ENCODE data around the gene EIF4B. TPM values are rescaled to one million over a fixed set of nuclear protein-coding genes. Genes with fewer than 3 reads are reported as not detected.
A peak's percentile ranks its signal among the peaks of the same experiment; 100 is the strongest.

Gene EIF4B
- total and polyA plus RNA-seq, 2 of the 13 experiments (the other 11 are each of a cell fraction or from before 2014, with no cell fraction given), result 416 to 548 TPM

DNA sequence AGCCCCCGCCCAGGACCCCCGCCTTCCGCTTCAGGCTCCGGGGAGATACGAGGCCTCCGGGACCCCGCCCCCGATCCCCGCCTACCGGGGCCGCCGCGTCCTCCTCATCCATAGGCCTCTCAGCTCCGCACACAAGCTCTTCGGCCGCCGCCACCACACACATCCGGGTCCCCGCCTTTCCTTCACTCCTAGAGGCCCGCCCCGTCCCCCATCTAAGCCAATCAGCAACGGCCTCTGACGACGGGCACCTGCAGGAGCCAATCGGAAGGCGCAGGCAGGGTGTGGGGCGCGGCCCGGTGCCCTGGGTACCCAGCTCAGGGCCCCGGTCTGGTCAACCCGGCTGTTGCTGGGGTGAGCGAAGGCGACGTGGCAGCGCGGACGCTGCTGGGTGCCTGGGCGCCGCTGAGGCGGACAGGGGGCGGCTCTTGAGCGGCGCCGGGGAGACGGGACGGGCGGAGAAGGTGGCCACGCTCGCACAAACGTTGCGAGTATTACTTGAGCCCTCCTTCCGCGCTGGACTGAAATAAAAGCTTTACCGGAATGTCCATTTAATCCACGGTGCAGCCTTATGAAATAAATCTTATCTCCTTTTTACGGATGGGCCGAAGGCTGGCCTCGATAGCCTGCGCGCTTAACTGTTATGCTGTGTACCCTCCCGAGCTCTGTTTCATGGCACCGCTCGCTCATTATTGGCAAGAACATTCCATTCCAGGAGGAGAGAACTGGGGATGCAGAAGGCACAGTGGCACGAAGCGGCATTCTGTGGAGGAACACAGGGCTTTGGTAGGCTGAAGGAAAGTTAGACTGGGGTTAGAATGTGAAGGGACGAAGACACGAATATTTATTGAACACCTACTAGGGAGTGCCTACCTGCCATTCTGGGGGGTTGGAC lies 73.2 kb downstream of the EIF4B start, which contains the start of gene SPRYD3 (continued):
- TF ChIP-seq, protein P1, sequence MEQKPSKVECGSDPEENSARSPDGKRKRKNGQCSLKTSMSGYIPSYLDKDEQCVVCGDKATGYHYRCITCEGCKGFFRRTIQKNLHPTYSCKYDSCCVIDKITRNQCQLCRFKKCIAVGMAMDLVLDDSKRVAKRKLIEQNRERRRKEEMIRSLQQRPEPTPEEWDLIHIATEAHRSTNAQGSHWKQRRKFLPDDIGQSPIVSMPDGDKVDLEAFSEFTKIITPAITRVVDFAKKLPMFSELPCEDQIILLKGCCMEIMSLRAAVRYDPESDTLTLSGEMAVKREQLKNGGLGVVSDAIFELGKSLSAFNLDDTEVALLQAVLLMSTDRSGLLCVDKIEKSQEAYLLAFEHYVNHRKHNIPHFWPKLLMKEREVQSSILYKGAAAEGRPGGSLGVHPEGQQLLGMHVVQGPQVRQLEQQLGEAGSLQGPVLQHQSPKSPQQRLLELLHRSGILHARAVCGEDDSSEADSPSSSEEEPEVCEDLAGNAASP (CRISPR knock-in tag; IDR thresholded peaks at IDR 0.05; ENCODE audit: borderline replicate concordance), result peak; percentile 46; the same call in 1 of the 2 replicates
- TF ChIP-seq TCF12 (IDR thresholded peaks at IDR 0.05) (no peak), TCF12 (CRISPR knock-in tag; IDR thresholded peaks at IDR 0.05) (no peak; the same call in 1 of the 2 replicates), ZNF557 (CRISPR knock-in tag; IDR thresholded peaks at IDR 0.05) (peak; percentile 78; the same call in 1 of the 2 replicates), ZNF605 (CRISPR knock-in tag; IDR thresholded peaks at IDR 0.05) (peak; percentile 35; the same call in 1 of the 2 replicates), ZFY (CRISPR knock-in tag; IDR thresholded peaks at IDR 0.05) (peak; percentile 82), ZNF331 (CRISPR knock-in tag; IDR thresholded peaks at IDR 0.05) (peak; percentile 25), CEBPB (IDR thresholded peaks at IDR 0.05; ENCODE audit: borderline replicate concordance, low read depth, low read length) (no peak), ZNF143 (CRISPR knock-in tag; IDR thresholded peaks at IDR 0.05) (no peak), HDAC6 (IDR thresholded peaks at IDR 0.05; ENCODE audit: low read depth, low read length) (no peak), ZNF616 (CRISPR knock-in tag; IDR thresholded peaks at IDR 0.05; ENCODE audit: low read depth) (no peak), ZNF10 (CRISPR knock-in tag; IDR thresholded peaks at IDR 0.05; ENCODE audit: borderline replicate concordance, low read depth) (no peak), NRL (CRISPR knock-in tag; IDR thresholded peaks at IDR 0.05; ENCODE audit: borderline replicate concordance) (0 out of 2 replicates have a peak, but pooled peaks have one; percentile 9), KDM6A (CRISPR knock-in tag; IDR thresholded peaks at IDR 0.05; ENCODE audit: low read depth) (no peak), MEIS2 (CRISPR knock-in tag; IDR thresholded peaks at IDR 0.05) (peak; percentile 59; the same call in 1 of the 2 replicates), ZFP1 (CRISPR knock-in tag; IDR thresholded peaks at IDR 0.05) (peak; percentile 69; the same call in 1 of the 2 replicates)
- TF ChIP-seq, protein P2, sequence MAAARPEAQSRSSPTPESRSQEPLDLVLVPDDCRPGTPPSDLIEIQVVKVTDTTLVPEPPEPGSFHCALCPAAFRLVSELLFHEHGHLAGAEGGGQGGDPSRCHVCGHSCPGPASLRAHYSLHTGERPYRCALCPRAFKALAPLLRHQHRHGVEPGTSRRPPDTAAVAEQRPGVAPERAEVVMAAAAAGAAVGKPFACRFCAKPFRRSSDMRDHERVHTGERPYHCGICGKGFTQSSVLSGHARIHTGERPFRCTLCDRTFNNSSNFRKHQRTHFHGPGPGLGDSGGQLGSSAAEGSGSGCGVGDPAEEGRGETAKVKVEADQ (CRISPR knock-in tag; IDR thresholded peaks at IDR 0.05; ENCODE audit: borderline replicate concordance), result no peak
- TF ChIP-seq, protein P3, sequence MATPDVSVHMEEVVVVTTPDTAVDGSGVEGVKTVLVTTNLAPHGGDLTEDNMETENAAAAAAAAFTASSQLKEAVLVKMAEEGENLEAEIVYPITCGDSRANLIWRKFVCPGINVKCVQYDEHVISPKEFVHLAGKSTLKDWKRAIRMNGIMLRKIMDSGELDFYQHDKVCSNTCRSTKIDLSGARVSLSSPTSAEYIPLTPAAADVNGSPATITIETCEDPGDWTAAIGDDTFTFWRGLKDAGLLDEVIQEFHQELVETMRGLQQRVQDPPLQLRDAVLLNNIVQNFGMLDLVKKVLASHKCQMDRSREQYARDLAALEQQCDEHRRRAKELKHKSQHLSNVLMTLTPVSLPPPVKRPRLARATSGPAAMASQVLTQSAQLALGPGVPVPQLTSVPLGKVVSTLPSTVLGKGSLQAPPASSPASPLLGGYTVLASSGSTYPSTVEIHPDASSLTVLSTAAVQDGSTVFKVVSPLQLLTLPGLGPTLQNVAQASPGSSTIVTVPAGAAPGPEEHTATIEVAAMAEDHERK (CRISPR knock-in tag; IDR thresholded peaks at IDR 0.05; ENCODE audit: low read depth), result no peak
- TF ChIP-seq, protein P4, sequence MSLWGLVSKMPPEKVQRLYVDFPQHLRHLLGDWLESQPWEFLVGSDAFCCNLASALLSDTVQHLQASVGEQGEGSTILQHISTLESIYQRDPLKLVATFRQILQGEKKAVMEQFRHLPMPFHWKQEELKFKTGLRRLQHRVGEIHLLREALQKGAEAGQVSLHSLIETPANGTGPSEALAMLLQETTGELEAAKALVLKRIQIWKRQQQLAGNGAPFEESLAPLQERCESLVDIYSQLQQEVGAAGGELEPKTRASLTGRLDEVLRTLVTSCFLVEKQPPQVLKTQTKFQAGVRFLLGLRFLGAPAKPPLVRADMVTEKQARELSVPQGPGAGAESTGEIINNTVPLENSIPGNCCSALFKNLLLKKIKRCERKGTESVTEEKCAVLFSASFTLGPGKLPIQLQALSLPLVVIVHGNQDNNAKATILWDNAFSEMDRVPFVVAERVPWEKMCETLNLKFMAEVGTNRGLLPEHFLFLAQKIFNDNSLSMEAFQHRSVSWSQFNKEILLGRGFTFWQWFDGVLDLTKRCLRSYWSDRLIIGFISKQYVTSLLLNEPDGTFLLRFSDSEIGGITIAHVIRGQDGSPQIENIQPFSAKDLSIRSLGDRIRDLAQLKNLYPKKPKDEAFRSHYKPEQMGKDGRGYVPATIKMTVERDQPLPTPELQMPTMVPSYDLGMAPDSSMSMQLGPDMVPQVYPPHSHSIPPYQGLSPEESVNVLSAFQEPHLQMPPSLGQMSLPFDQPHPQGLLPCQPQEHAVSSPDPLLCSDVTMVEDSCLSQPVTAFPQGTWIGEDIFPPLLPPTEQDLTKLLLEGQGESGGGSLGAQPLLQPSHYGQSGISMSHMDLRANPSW (CRISPR knock-in tag; IDR thresholded peaks at IDR 0.05; ENCODE audit: borderline replicate concordance), result peak; percentile 63; the same call in 1 of the 2 replicates
- TF ChIP-seq, protein P5, sequence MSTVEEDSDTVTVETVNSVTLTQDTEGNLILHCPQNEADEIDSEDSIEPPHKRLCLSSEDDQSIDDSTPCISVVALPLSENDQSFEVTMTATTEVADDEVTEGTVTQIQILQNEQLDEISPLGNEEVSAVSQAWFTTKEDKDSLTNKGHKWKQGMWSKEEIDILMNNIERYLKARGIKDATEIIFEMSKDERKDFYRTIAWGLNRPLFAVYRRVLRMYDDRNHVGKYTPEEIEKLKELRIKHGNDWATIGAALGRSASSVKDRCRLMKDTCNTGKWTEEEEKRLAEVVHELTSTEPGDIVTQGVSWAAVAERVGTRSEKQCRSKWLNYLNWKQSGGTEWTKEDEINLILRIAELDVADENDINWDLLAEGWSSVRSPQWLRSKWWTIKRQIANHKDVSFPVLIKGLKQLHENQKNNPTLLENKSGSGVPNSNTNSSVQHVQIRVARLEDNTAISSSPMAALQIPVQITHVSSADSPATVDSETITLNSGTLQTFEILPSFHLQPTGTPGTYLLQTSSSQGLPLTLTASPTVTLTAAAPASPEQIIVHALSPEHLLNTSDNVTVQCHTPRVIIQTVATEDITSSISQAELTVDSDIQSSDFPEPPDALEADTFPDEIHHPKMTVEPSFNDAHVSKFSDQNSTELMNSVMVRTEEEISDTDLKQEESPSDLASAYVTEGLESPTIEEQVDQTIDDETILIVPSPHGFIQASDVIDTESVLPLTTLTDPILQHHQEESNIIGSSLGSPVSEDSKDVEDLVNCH (CRISPR knock-in tag; IDR thresholded peaks at IDR 0.05), result peak; percentile 79; the same call in 1 of the 2 replicates
